ENCODE measurements around the gene CRYAB.

GRCh38 chr11:111925953-111926352 lies 14.4 kb upstream of the CRYAB start:
- no peak for TF ChIP-seq CTCF (IDR thresholded peaks at IDR 0.05; ENCODE audit: low read depth, low read length)
- TF ChIP-seq EZH2phosphoT487 (IDR thresholded peaks at IDR 0.05; ENCODE audit: low read depth): no peak

Data from OCI-LY3 (cell line).